NB4 (cell line): ENCODE data around the gene ZMAT5.

ENCODE experiments used
- MYC ChIP-seq: IDR thresholded peaks from 2 replicates; pipeline ENCODE4 v1.6.1; 2011; ENCODE audit warnings: low read depth, low read length
- POLR2A ChIP-seq: IDR thresholded peaks from 2 replicates; pipeline ENCODE4 v1.6.1; 2011; ENCODE audit warnings: mild to moderate bottlenecking; ENCODE audit not compliant: insufficient read length; ENCODE audit errors: extremely low read depth
- TF ChIP-seq, protein P1 (sequence below): IDR thresholded peaks from one replicate; pipeline ENCODE4 v1.5.1; 2012; ENCODE audit warnings: low read depth, low read length

DNA sequence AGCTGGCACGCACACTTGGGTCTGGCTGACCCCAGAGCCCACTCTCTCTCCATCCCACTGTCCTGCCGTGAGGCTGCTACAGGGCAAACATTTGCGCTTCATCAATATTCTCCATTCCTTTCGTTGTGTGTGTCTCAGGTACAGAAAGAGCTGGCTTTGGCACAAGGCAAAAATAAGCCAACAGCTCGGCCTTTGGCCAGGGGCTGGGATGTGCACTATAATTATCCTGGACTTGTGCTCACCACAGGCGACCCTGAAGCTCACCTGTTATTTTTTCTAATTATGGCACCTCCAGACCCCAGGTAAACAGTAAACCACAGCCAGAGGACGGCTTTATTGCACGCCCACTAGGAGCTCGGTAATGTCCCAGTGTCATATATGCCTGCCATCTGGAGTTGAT lies 10.9 kb downstream of the ZMAT5 start:
- TF ChIP-seq, protein P1, sequence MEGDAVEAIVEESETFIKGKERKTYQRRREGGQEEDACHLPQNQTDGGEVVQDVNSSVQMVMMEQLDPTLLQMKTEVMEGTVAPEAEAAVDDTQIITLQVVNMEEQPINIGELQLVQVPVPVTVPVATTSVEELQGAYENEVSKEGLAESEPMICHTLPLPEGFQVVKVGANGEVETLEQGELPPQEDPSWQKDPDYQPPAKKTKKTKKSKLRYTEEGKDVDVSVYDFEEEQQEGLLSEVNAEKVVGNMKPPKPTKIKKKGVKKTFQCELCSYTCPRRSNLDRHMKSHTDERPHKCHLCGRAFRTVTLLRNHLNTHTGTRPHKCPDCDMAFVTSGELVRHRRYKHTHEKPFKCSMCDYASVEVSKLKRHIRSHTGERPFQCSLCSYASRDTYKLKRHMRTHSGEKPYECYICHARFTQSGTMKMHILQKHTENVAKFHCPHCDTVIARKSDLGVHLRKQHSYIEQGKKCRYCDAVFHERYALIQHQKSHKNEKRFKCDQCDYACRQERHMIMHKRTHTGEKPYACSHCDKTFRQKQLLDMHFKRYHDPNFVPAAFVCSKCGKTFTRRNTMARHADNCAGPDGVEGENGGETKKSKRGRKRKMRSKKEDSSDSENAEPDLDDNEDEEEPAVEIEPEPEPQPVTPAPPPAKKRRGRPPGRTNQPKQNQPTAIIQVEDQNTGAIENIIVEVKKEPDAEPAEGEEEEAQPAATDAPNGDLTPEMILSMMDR = no peak
- no peak for TF ChIP-seq POLR2A
- TF ChIP-seq MYC = no peak
